ENCODE results near the gene SPPL3.

Gene SPPL3

DNA sequence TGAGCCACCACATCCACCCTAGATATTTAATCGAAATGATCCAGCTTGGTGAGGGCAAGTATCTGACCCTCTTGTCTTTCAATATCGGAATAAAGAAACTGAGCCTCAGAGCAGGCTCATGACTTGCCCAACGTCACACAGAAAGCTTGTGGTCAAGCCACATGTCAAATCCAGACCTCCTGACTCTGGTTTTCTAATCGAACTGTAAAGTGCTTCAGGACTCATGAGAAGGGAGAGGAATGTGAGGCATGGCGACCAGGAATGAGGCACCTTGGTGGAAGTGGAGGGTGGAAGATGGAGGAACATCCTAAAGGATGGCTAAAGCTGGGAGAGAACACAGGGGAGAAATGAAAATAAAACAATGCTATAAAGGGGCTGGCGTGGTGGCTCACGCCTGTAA is 27.9 kb upstream of the SPPL3 start:
- Histone ChIP-seq H3K9ac (ENCODE audit: low read depth, low read length) (no peak overlapping the region), H3K9me3 (ENCODE audit: control insufficient read depth, insufficient read depth, low read length) (no peaks in the 10 kb centered on the region), H3K4me1 (ENCODE audit: insufficient read depth, low read length) (no peaks in the 10 kb centered on the region), H3K36me3 (ENCODE audit: insufficient read depth, low read length) (no peaks in the 10 kb centered on the region)

DNA sequence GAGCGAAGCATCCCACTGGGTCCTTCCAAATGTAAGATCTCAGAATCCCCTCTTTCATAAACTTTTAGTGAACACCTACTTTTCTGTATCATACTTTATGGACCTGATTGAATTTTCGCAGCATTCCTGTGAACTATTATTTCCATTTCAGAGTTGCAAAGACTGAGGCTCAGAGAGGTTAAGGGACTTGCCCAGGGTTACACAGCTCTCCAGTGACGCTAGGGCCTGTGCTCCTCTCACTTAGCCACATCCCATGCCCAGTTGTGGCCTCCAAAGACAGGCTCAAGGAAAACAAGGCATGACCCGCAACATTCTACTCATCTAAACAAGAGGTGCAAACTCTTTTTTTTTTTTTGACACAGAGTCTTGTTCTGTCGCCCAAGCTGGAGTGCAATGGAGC is 25.9 kb upstream of the SPPL3 start:
- Histone ChIP-seq H3K36me3 (ENCODE audit: insufficient read depth, low read length) (no peaks in the 10 kb centered on the region), H3K4me1 (ENCODE audit: insufficient read depth, low read length) (peaks cover 11% of the 10 kb centered on the region), H3K9me3 (ENCODE audit: control insufficient read depth, insufficient read depth, low read length) (no peaks in the 10 kb centered on the region), H3K9ac (ENCODE audit: low read depth, low read length) (no peak overlapping the region)

DNA sequence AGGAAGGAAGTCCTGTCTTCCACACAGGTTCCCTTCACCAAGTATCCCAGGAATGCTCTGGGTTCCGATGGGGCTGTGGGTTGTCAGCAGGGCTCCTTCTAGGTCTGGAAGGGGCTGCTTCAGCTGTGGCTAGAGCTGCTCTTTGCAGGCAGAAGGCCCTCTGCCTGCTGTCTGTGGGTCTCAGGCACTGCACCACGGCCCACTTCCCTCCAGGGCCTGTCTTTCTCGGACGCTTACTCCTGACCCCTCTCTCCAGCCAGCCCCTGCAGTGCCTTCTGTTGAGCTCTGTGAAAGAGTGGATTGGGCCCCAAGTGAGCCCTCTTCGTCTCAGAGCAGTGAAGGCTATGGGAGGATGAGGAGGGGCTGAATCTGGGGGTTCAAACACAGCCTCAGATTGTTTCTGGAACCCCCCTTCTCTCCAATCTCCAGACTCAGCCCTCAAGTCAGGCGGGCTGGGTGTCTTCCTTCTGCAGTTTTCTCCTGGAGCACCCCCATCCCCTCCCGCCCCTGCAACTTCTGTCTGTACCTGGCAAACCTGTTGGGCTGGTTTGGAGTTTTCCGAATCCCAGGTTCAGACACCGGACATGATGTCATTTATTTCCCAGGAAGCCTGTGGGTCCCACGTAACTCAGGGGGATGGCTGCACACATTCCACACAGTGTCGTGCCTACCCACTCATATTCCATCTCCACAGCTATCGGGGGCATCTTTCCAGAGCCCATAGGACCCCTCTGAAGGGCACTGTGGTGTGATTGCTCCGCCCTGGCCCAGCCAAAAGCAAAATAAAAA is 24.9 kb upstream of the SPPL3 start:
- Histone ChIP-seq H3K9ac (ENCODE audit: low read depth, low read length) (no peak overlapping the region), H3K4me1 (ENCODE audit: insufficient read depth, low read length) (peaks cover 14% of the 10 kb centered on the region)

DNA sequence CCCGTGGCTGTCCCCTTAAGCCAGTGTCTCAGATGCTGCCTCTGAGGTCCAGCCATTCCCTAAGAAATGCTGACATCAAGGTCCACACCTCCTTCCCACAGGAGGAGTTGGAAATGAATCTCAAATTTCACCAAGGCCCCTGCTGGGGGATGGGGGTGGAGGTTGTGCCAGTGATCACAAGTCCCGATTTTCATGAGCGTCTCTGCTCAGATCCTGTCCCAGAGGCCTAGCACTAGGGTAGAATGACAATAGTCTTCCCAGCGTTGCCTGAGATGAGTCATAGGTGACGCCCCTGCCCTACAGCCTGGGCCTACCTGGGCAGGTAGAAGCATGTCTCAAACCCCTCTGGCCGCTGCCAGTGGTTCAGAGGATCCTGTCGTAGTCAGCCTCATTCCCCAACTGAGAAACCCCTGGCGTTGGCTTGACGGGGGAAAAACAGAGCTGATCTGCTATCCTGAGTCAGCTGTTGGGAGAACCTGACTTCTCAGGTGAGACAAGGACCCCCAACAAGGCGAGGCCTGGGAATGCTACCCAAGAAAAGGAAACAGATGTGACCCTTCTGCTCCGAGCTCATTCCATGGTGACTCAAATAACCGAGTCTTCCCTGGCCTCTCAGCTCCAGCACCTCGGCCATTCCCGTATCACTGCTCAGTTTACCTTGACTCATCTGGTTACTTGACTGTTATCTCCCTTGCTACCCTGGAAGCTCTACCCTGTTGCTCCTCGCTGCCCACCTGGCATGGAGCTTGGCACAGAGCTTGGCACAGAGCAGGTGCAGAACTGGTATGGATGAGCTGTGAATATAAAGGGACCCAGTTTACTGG is 21.8 kb upstream of the SPPL3 start:
- no peaks in the 10 kb centered on the region for H3K36me3 ChIP-seq (ENCODE audit: insufficient read depth, low read length)
- H3K9ac ChIP-seq (ENCODE audit: low read depth, low read length), result peak overlapping the region; percentile 25; the same call in 1 of the 2 replicates
- peaks cover 14% of the 10 kb centered on the region for H3K4me1 ChIP-seq (ENCODE audit: insufficient read depth, low read length)
- no peaks in the 10 kb centered on the region for H3K9me3 ChIP-seq (ENCODE audit: control insufficient read depth, insufficient read depth, low read length)

More for the DNA sequence above, 24.9 kb upstream of the SPPL3 start:
- H3K9me3 ChIP-seq (ENCODE audit: control insufficient read depth, insufficient read depth, low read length), result no peaks in the 10 kb centered on the region
- H3K36me3 ChIP-seq (ENCODE audit: insufficient read depth, low read length), result no peaks in the 10 kb centered on the region

DNA sequence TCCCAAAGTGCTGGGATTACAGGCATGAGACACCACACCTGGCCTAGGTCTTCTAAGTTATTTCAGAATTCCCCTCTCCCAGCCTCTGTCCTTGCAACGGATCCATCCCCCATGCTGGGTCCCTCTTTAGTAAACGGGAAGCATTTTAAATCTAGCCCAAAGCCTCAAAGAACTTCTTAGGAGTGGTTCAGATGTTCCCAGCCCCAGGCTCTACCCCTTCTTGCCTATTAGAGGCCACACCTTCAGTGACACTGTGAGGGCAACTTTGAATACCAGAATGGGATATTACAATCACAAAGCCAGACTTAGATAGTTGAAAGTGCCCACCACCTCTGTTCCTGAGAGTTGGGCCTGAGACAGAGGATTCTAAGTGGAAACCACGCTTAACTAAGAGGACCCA is 18.1 kb upstream of the SPPL3 start:
- H3K36me3 ChIP-seq (ENCODE audit: insufficient read depth, low read length), result no peaks in the 10 kb centered on the region
- H3K9ac ChIP-seq (ENCODE audit: low read depth, low read length), result no peak overlapping the region
- no peaks in the 10 kb centered on the region for H3K9me3 ChIP-seq (ENCODE audit: control insufficient read depth, insufficient read depth, low read length)
- peaks cover 14% of the 10 kb centered on the region for H3K4me1 ChIP-seq (ENCODE audit: insufficient read depth, low read length)

DNA sequence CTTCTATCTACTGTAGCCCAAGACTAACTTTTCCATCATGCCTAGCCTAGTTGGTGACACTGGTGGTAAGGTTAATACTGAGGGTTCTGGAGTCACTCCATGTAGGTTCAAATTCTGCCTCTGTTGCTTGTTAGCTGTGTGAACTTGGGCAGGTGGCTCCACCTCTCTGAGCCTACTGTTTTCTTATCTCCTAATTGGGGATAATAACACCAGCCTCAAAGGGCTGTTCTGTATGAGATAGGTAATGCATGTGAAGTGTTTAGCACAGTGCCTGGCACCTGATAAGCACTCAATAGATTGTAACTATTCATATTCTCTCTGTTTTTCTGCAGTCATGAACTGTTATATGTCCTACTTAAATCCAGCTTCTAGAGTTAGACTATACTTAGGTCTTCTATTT is 17.5 kb upstream of the SPPL3 start:
- no peak overlapping the region for H3K9ac ChIP-seq (ENCODE audit: low read depth, low read length)
- no peaks in the 10 kb centered on the region for H3K9me3 ChIP-seq (ENCODE audit: control insufficient read depth, insufficient read depth, low read length)
- no peaks in the 10 kb centered on the region for H3K36me3 ChIP-seq (ENCODE audit: insufficient read depth, low read length)
- peaks cover 14% of the 10 kb centered on the region for H3K4me1 ChIP-seq (ENCODE audit: insufficient read depth, low read length)

DNA sequence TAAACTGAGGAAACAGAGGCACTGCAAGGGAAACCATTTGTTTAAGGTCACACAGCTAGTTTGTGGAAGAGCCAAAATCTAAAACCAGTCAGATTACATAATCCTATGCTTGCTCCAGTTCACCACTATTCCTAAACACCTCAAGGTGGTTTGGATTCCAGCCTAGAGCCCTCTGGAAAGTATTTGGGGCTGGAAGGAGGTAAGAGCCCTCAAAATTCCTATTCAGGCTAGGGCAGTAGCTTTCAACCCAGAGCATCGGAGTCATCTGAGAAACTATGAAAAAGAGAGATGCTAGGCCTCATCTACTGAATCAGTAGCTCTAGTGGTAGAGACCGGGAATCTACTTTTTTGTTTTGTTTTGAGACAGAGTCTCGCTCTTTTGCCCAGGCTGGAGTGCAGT is 16.0 kb upstream of the SPPL3 start:
- Histone ChIP-seq H3K36me3 (ENCODE audit: insufficient read depth, low read length) (no peaks in the 10 kb centered on the region), H3K9me3 (ENCODE audit: control insufficient read depth, insufficient read depth, low read length) (no peaks in the 10 kb centered on the region), H3K4me1 (ENCODE audit: insufficient read depth, low read length) (peaks cover 4% of the 10 kb centered on the region), H3K9ac (ENCODE audit: low read depth, low read length) (no peak overlapping the region)

DNA sequence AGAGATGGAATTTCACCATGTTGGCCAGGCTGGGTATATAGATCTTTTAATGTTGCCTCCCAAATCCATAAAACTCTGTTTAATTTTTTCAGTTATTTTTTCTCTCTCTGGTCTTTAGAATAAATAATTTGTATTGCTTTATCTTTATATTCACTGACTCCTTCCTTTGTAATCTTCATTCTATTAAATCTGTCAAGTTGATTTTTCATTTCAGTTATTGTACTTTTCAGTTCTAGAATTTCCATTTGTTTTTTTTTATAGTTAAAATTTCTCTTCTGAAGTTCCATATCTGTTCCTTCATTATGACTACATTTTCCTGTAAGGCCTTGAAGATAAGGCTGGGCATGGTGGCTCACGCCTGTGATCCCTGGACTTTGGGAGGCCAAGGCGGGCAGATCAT is 13.6 kb upstream of the SPPL3 start:
- H3K9me3 ChIP-seq (ENCODE audit: control insufficient read depth, insufficient read depth, low read length), result no peaks in the 10 kb centered on the region
- no peak overlapping the region for H3K9ac ChIP-seq (ENCODE audit: low read depth, low read length)
- H3K36me3 ChIP-seq (ENCODE audit: insufficient read depth, low read length), result no peaks in the 10 kb centered on the region
- no peaks in the 10 kb centered on the region; the same call in none of the 2 replicates for H3K4me1 ChIP-seq (ENCODE audit: insufficient read depth, low read length)

DNA sequence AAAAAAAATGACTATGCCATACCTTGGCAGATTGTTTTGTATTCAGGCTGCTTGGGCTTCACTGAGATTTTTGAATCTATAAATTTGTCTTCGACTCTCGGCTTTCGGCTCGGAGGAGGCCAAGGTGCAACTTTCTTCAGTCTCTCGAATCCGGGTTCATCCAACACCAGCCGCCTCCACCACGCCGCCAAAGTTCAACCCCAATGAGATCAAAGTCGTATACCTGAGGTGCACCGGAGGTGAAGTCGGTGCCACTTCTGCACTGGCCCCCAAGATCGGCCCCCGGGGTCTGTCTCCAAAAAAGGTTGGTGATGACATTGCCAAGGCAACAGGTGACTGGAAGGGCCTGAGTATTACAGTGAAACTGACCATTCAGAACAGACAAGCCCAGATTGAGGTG is 12.4 kb upstream of the SPPL3 start:
- H3K4me1 ChIP-seq (ENCODE audit: insufficient read depth, low read length), result no peaks in the 10 kb centered on the region
- no peaks in the 10 kb centered on the region for H3K36me3 ChIP-seq (ENCODE audit: insufficient read depth, low read length)
- H3K9ac ChIP-seq (ENCODE audit: low read depth, low read length), result no peak overlapping the region
- no peaks in the 10 kb centered on the region for H3K9me3 ChIP-seq (ENCODE audit: control insufficient read depth, insufficient read depth, low read length)

DNA sequence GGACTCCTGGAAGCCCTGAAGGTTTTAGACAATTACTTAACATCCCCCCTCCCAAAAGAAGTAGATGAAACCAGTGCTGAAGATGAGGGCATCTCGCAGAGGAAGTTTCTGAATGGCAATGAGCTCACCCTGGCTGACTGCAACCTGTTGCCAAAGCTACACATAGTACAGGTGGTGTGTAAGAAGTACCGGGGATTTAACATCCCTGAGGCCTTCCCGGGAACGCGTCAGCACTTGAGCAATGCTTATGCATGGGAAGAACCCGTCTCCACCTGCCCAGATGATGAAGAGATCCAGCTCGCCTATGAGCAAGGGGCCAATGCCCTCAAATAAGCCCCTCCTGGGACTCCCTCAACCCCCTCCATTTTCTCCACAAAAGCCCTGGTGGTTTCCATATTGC is 10.6 kb upstream of the SPPL3 start:
- no peaks in the 10 kb centered on the region for H3K9me3 ChIP-seq (ENCODE audit: control insufficient read depth, insufficient read depth, low read length)
- H3K4me1 ChIP-seq (ENCODE audit: insufficient read depth, low read length), result no peaks in the 10 kb centered on the region
- no peaks in the 10 kb centered on the region for H3K36me3 ChIP-seq (ENCODE audit: insufficient read depth, low read length)
- H3K9ac ChIP-seq (ENCODE audit: low read depth, low read length), result no peak overlapping the region

DNA sequence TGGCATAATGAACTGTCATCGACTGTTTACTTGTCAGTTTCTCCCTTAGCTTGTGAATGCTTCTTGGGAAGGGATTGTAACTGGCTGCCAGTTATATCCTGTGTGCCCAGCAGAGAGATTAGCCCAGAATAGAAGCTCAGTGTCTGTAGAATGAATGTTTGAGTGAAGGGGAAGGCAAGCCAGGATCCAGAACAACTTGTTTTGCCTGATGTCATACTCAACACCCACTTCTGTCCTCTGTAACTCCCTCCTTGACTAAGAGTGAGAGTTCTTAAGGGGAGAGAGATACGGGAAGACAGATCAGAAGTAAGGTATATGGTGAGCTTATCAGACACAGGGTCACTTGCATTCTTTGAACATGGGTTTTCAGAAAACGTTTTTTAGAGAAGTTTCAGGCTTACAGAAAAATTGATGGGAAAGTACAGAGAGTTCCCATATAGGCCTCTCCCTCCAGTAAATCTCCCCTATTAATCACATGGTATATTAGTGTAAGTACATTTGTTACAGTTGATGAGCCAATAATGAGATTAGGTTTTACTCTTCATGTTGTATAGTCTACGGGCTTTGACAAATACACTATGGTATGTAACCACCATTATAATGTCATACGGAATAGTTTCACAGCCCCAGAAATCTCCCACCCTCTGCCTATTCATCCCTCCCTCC is 5.6 kb upstream of the SPPL3 start:
- Histone ChIP-seq H3K4me1 (ENCODE audit: insufficient read depth, low read length) (peaks cover 9% of the 10 kb centered on the region), H3K9ac (ENCODE audit: low read depth, low read length) (no peak overlapping the region), H3K9me3 (ENCODE audit: control insufficient read depth, insufficient read depth, low read length) (no peaks in the 10 kb centered on the region), H3K36me3 (ENCODE audit: insufficient read depth, low read length) (no peaks in the 10 kb centered on the region)

DNA sequence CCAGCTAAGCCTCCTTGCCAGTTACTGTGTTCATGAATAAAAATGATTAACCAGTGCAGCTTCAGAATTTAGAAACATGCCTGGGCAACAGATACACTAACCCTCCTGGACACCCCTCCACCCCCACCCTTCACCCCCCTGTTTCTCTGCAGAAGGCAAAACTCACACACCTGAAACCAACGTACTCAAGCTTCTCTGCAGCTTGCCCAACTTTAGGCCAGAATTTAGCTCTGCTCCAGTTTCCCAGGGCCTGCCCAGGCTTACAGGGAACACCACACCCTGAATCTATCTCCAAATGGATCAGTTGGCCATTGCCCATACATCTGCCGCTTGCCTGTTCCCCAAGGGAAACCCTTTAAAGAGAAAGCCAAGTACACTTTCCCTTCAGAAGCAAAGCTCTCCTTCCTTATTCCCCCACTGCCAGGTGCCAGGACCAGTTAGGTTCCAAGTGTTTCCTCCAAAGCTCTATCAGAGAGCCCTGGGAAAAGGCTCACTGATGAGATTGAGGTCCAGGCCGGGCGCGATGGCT is 1.8 kb upstream of the SPPL3 start:
- peaks cover 9% of the 10 kb centered on the region for H3K4me1 ChIP-seq (ENCODE audit: insufficient read depth, low read length)
- H3K9me3 ChIP-seq (ENCODE audit: control insufficient read depth, insufficient read depth, low read length), result no peaks in the 10 kb centered on the region

DNA sequence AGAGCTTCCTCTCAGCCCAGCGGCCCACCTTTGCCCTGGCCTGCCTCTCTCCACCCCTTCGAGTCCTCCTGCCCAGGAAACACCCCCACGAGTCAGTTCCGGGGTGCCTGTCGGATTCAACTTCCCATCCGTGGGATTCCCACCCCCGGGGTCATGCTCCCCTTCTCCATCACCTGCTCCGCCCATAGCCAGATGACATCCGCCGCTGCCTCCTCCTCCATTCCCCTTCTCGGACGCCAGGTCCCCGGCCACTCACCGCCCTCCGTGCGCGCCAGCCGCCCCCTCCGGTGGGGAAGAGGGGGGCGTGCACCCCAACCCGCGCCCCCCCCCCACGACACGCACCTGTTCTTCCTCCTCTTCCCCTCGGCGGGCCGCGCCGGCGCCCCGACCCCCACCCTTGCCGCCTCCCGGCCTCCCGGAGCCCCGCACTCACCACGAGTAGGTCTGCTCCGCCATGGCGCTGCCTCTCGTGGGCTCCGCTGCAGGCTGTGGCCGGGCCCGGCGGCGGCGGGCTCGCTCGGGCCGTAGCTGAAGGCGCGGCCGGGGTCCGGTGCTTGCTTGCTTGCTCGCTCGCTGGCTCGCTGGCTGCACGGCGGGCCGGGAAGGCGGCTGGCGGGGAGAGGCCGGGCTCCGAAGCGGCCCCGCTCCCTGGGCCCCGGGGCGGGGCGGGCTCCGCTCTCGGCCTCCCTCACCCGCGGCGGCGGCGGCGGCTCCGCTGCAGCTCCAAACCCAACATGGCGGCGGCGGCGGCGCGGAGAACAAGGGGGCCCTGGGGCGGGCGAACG is 554 bp downstream of the SPPL3 start:
- Histone ChIP-seq H3K36me3 (ENCODE audit: insufficient read depth, low read length) (peaks cover 3% of the 10 kb centered on the region; the same call in 1 of the 2 replicates), H3K4me1 (ENCODE audit: insufficient read depth, low read length) (peaks cover 9% of the 10 kb centered on the region), H3K9me3 (ENCODE audit: control insufficient read depth, insufficient read depth, low read length) (no peaks in the 10 kb centered on the region), H3K9ac (ENCODE audit: low read depth, low read length) (peak overlapping the region; percentile 72)

More for the DNA sequence above, 1.8 kb upstream of the SPPL3 start:
- H3K36me3 ChIP-seq (ENCODE audit: insufficient read depth, low read length), result peaks cover 3% of the 10 kb centered on the region; the same call in 1 of the 2 replicates
- no peak overlapping the region for H3K9ac ChIP-seq (ENCODE audit: low read depth, low read length)

All from ES-I3 (cell line).